ENCODE results near the gene TIFAB.

Gene TIFAB

DNA sequence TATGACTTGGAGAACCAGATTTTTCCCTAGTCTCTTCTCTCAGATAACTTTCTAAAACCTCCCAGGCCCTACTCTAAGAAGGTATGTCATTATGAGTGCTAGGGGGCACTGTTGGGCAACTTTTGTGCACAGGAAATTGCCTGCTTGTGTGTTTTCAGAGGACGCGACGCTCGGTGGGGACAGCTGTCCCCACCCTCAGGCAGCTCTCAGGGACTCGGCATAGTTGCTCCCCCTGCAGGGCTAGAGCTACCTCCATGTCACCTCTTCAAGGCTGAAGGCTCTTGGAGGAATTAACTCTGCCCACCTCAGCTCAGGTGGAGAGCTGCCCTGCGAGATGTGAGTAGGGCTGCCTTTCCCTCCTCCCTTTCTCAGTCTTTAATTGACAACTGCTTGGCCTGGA is 10.2 kb upstream of the TIFAB start:
- peak; percentile 58 for ATAC-seq
- TF ChIP-seq ARNTL (CRISPR knock-in tag; IDR thresholded peaks at IDR 0.05; ENCODE audit: borderline replicate concordance, low read depth) (no peak), CSRNP3 (CRISPR knock-in tag; IDR thresholded peaks at IDR 0.05) (no peak), TOX (CRISPR knock-in tag; IDR thresholded peaks at IDR 0.05; ENCODE audit: borderline replicate concordance) (no peak), SNAI2 (CRISPR knock-in tag; IDR thresholded peaks at IDR 0.05) (no peak), TCF4 (CRISPR knock-in tag; IDR thresholded peaks at IDR 0.05; ENCODE audit: borderline replicate concordance) (no peak), CREB5 (CRISPR knock-in tag; IDR thresholded peaks at IDR 0.05; ENCODE audit: low read depth) (no peak), ISL1 (CRISPR knock-in tag; IDR thresholded peaks at IDR 0.05) (no peak), ZNF70 (CRISPR knock-in tag; IDR thresholded peaks at IDR 0.05) (no peak), ESRRG (CRISPR knock-in tag; IDR thresholded peaks at IDR 0.05) (no peak), CSDC2 (CRISPR knock-in tag; IDR thresholded peaks at IDR 0.05) (no peak), GLIS3 (CRISPR knock-in tag; IDR thresholded peaks at IDR 0.05) (no peak), ZNF565 (CRISPR knock-in tag; conservative IDR thresholded peaks at IDR 0.05; ENCODE audit: low read depth) (no peak), ZNF8 (CRISPR knock-in tag; IDR thresholded peaks at IDR 0.05) (no peak)

DNA sequence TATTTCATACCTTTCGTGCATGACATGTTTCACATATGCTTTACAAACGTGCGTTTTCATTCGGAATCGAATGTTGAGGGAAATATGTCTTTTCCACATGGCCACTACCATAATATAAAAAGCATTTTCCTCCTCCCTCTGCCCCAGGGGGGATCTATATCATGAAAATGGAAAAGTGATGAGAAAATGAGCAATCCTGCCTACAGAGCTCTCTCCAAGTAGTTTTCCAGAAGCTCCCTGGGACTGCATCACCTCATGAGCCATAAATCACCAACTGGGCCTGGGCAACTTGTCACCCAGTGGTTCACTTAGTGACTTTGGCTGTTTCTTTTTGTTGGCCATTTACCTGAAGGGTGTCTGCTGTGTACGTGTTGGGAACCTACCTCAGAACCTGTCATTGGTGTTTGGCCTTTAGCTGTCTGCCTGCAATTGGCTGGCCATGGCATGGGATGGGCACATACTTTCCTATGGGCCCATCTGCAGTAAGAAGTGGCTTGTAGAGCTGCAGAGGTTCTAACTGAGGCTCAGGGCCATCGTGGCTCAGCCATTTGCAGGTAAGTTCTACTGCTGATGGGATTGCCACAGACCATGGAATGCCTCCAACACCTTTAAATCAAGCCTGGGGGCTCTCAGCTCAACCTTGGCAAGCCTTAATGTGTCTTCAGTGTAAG is 9.5 kb upstream of the TIFAB start:
- no peak for ATAC-seq
- no peak for TF ChIP-seq CSRNP3 (CRISPR knock-in tag; IDR thresholded peaks at IDR 0.05)
- no peak for TF ChIP-seq SNAI2 (CRISPR knock-in tag; IDR thresholded peaks at IDR 0.05)
- TF ChIP-seq CREB5 (CRISPR knock-in tag; IDR thresholded peaks at IDR 0.05; ENCODE audit: low read depth) = no peak
- no peak for TF ChIP-seq ZC3H10 (CRISPR knock-in tag; IDR thresholded peaks at IDR 0.05)
- TF ChIP-seq ISL1 (CRISPR knock-in tag; IDR thresholded peaks at IDR 0.05) = no peak
- TF ChIP-seq OSR1 (CRISPR knock-in tag; IDR thresholded peaks at IDR 0.05) = no peak
- TF ChIP-seq BACH2 (CRISPR knock-in tag; IDR thresholded peaks at IDR 0.05; ENCODE audit: borderline replicate concordance) = no peak
- no peak for TF ChIP-seq TOX (CRISPR knock-in tag; IDR thresholded peaks at IDR 0.05; ENCODE audit: borderline replicate concordance)
- TF ChIP-seq RARB (CRISPR knock-in tag; IDR thresholded peaks at IDR 0.05) = no peak
- TF ChIP-seq POU6F1 (CRISPR knock-in tag; IDR thresholded peaks at IDR 0.05; ENCODE audit: borderline replicate concordance, low read depth) = no peak
- no peak for TF ChIP-seq ZNF8 (CRISPR knock-in tag; IDR thresholded peaks at IDR 0.05)
- TF ChIP-seq ESRRG (CRISPR knock-in tag; IDR thresholded peaks at IDR 0.05) = no peak
- TF ChIP-seq PPARA (CRISPR knock-in tag; IDR thresholded peaks at IDR 0.05; ENCODE audit: borderline replicate concordance) = no peak
- TF ChIP-seq ARNTL (CRISPR knock-in tag; IDR thresholded peaks at IDR 0.05; ENCODE audit: borderline replicate concordance, low read depth) = no peak
- no peak for TF ChIP-seq CSDC2 (CRISPR knock-in tag; IDR thresholded peaks at IDR 0.05)
- no peak for TF ChIP-seq PATZ1 (CRISPR knock-in tag; IDR thresholded peaks at IDR 0.05; ENCODE audit: borderline replicate concordance)
- TF ChIP-seq ZNF565 (CRISPR knock-in tag; conservative IDR thresholded peaks at IDR 0.05; ENCODE audit: low read depth) = no peak
- no peak for TF ChIP-seq ZFP30 (CRISPR knock-in tag; IDR thresholded peaks at IDR 0.05)
